A549 treated with AZD2906 at 1 μM for 4 hours (cell line): ENCODE data around the gene ARMC10. TPM values are rescaled to one million over a fixed set of nuclear protein-coding genes. Genes with fewer than 3 reads are reported as not detected.

Experiments used
- total RNA-seq: library from RNA; stranded (reverse); fragments of 200-300 nt; extraction: Qiagen RNA extraction; gene quantifications from 5 replicates; pipeline ENCODE4 v1.2.3, GENCODE V29; 2022

ARMC10 gene
- 27.1 to 35.1 TPM (median 31.9 TPM) in 5 replicates for total RNA-seq

DNA sequence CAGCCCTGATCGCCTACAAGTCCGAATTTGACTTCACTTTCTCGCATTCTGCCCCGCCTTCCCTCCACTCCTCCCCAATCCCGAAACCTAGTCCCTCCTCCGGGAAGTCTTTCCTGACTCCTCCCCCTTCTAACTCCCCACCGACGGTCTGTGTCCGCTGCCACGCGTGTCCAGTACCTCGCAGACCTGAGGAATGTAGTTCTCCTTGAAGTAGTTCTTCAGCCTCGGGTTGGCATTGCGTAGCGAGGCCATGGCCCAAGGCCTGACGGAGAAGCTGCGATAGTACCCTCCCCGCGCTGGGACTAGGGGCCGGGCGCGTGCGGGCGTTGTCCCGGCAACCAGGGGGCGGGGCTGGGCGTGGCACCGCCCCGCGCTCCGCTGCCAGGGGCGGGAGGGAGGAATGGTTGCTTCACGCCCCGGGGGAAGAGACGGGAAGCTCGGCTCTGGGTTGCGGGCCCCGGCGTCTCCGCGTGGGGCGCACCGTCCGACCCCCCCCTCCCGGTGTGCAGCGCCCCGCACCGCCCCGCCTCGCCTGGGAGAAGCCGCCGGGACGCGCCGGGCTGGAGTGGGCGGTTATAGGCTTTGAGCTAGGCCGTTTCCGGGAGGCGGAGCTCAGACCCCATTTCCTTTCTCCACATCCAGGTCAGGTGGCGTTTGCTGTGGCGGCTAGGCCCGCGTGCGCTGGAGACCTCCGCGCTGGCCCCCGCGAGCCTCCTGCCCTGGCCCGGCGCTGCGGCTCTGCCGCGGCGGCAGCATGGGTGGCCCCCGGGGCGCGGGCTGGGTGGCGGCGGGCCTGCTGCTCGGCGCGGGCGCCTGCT is at the start of gene ARMC10, which contains the start of gene FBXL13:
Gene ARMC10, plus strand, starts transcription at position 622 of the 818 bp plus-strand sequence. Its CDS starts 133 bp downstream, at position 755.
Gene FBXL13, minus strand, starts transcription at position 278 of the 818 bp plus-strand sequence.

Other genes starting within 250 kb of the ARMC10 start
- gene LRRC17, start 162.1 kb upstream of the ARMC10 start, total RNA-seq = 0.07 to 0.14 TPM (median 0.09 TPM) in 3 of 5 replicates, not detected in the others
- 0.18 to 0.53 TPM (median 0.40 TPM) in 5 replicates for gene FBXL13, start 344 bp upstream of the ARMC10 start, total RNA-seq
- gene NAPEPLD, start 74.0 kb downstream of the ARMC10 start, total RNA-seq = 3.0 to 4.0 TPM (median 3.3 TPM) in 5 replicates
- 61.9 to 77.2 TPM (median 63.0 TPM) in 5 replicates for gene PMPCB, start 222.3 kb downstream of the ARMC10 start, total RNA-seq